ENCODE measurements around the gene ZNF598.
"Not testable (repeated sequence)": the region's sequence is repeated elsewhere in the genome, so short reads cannot be mapped to it uniquely, and the experiment has no call there.

ZNF598 gene

GRCh38 chr16:2040041-2040786 lies 30.6 kb upstream of the ZNF598 start:
- DNase-seq = no peak

GRCh38 chr16:2039274-2040031 lies 29.8 kb upstream of the ZNF598 start:
- DNase-seq = peak; percentile 24 to 88 (median 59)

DNA sequence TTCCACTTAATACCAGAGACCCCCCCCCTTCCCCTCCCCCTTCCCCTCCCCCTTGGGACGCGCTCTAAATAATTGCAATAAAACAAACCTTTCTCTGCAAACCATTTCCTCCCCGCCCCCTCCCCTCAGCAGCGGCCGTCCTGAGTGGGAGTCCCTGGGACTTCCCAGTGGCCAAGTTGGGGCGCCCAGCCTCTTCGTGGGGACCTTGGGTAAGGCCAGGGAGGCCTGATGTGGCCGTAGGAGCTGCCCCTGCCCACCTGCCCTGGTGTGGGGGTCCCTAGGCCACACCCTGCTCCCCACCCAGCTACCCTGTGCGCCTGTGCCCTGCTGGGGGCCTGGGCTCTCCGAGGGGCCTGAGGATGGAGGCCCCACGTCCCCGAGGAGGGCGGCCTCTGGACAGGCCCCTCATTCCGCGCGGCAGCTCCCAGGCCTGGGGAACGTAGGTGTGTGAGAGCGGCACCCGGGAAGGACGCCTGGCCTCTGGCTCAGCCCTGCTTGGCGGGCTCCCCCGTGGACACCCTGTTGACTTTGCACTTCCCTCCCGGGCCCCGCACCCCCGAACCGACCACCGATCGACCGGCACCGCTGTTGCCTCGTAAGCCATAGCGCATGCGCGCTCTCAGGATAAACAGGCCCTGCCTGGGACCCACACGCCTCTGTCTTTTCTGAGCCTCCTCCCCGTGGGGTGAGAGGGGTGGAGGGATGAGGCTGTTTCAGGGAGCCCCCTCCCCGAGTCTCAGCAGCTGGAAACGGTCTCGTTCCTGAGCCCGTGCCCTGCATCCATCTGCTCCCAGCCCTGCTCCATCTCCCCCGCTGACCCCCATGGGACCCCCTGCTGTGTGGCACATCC lies 29.0 kb upstream of the ZNF598 start:
- no peak for DNase-seq

DNA sequence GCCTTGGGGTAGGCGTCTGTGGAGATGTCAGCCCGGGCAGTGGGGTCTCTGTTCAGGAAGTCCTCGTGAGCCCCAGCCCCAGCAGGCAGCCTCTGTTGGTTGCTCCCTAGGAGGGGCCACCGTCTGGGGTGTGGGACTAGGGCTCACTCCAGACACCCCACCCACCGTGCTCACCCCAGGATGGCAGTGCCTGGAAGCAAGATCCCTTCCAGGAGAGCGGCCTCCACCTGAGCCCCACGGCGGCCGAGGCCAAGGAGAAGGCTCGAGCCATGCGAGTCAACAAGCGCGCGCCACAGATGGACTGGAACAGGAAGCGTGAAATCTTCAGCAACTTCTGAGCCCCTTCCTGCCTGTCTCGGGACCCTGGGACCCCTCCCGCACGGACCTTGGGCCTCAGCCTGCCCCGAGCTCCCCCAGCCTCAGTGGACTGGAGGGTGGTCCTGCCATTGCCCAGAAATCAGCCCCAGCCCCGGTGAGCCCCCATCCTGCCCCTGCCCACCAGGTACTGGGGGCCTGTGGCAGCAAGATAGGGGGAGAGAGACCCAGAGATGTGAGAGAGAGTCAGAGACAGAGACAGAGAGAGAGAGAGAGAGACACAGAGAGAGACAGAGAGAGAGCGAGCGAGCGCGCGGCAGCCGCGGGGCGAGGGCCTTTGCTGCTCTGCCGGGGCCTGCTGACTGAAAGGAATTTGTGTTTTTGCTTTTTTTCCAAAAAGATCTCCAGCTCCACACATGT lies 28.2 kb upstream of the ZNF598 start:
- DNase-seq = no peak

DNA sequence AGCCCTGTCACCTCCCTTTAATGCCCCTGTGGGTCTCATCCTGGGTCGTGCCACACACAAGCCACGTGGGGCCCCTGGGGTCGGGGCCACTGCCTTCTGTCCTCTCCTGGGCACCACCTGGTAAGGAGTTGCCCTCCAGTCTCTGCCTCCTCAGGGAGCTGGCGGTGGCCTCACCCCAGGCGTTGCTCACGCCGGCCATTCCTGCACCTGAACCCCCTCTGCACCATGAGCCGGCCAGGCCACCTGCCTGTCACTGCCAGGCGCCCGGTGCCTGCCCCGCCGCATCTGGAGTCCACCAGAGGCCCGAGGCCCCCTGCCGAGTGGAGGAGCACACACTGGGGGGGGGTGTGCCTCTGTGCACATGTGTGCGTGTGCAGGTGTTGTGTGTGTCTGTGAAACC lies 27.5 kb upstream of the ZNF598 start:
- no peak for DNase-seq

GRCh38 chr16:2036200-2036966 lies 26.8 kb upstream of the ZNF598 start:
- no peak for DNase-seq

DNA sequence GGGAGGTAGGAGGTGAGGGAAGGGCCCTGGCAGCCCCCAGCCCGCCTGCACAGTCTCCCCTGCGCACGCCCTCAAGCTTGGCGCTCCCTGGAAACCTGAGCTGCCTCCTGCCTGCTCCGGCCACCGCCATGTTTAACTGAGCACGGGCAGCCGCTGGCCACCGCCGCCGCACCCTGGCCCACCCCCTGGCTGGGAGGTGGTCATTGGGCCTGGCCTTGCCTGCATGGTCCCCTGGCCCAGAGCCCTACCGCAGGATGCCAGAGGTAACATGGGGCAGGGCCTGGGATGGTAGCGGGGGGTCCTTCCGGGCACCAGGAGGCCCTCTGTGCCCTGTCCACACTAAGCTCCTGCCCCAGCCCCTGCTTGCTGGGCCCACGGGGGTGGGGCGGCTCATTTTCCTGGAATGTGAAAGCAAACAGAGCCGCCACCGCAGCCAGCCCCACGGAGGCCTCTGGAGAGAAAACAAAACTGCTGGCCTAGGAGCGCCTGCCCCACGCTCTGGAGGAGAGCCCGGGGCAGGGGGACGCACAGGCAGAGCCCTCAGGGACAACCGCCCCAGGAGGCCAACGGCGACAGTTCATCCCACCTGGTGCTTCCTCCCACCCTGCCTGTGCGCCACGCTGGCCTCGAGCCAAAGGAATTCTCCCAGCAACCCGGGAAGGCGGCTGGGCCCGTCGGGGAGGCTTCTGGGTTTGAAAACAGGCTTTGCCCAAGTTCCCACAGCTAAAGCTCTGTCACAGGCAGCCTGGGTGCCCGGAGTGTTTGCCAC lies 26.0 kb upstream of the ZNF598 start:
- peak; percentile 70 to 83 (median 80) for DNase-seq

- DNase-seq = no peak
Measured at GRCh38 chr16:2034696-2035430, 25.2 kb upstream of the ZNF598 start.

DNA sequence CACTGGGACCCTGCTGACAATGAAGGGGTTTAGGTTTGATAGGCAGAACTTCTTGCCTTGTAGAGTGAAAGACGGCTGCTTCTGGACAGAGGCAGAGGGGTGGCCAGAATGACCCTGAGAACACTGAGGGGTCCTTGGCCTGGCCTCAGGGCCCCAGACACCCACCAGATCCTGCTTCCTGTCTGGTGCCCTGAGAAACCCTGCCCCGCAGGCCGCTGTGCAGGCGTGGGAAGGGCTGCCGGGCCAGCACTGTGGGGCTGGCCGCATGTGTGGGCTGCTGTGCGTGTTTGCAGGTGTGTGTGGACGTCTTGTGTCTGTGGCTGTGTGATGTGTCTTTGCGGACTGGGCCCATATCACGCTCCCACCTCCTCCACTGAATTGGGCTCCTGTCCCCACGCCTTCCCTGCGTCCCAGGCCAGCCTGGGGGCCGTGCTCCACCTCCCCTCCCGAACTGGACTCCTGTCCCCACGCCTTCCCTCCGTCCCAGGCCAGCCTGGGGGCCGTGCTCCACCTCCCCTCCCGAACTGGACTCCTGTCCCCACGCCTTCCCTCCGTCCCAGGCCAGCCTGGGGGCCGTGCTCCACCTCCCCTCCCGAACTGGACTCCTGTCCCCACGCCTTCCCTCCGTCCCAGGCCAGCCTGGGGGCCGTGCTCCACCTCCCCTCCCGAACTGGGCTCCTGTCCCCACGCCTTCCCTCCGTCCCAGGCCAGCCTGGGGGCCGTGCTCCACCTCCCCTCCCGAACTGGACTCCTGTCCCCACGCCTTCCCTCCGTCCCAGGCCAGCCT lies 24.5 kb upstream of the ZNF598 start:
- not testable (repeated sequence) for DNase-seq

DNA sequence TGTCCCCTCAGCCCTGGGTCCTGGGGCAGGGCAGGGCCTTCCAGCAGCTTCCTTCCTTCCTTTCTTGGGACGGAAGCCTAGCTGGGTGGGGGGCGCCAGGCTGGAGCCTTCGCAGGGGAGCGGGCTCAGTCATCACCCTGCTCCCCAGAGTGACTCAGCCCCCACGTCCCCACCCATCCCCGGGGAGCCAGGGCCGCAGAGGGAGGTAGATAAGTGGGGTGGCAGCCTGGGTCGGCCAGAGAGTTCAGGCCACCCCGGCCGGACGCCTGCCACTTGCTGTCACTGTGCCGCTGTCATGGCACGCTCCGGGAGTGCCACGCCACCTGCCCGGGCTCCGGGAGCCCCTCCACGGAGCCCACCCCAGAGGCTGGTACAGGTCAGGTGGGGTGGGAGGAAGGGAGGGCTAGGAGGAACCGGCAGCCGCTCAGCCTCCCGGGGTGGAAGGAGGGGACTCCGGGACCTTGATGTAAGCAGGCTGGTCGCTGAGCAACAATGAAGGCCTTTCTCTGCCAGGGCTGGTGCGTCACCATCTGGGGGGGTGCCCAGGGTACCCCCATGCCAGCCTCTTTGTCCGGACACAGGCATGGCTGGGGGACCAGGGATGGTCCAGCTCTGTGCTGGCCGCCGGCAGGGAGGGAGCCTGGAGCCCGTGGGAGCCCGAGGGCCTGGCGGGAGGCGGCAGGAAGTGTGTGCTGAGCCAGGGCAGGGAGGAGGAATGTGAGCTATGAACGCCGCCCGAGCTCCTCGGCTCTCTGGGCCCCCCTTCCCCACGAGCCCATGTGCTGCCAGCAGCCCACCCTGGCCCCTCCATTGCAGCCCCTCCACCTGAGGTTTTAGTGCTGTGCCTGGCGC lies 23.7 kb upstream of the ZNF598 start:
- DNase-seq = no peak

DNA sequence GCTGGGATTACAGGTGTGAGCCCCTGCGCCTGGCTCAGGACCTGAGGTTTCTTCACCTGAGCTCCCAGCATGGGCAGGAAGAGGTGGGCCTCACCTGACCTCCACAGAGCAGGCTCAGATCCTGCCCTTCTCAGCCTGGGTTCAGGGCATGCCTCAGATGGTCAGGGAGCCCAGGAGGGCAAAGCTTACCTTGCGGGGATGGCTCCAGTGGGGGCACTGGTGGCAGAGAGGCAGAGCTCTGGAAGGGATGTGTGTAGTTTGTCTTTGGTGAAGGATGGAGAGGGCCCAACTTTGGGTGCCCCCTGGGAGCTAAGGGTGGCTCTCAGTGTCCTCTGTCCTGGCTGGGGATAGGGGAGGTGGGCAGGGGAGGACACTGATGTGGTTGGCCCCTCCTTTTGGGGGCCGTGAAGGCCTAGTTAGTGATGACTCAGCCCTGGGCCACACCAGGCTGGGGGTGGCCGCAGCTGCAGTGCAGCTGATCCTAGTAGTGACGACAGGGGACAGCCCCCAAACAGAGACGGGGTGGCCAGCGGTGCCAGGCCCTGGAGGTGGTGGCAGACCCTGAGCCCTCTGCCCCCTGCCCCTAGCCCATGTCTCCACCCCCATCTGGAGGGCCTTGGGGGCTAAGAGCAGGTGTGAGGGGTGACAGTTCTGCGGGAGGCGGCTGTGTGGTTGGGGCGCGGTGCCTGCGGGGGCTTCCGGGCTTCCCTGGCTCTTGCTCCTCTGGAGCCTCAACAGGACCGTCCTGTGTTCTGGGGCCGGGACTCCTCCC lies 22.9 kb upstream of the ZNF598 start:
- no peak for DNase-seq

- no peak for DNase-seq
Measured at GRCh38 chr16:2031081-2031577, 21.5 kb upstream of the ZNF598 start.

DNA sequence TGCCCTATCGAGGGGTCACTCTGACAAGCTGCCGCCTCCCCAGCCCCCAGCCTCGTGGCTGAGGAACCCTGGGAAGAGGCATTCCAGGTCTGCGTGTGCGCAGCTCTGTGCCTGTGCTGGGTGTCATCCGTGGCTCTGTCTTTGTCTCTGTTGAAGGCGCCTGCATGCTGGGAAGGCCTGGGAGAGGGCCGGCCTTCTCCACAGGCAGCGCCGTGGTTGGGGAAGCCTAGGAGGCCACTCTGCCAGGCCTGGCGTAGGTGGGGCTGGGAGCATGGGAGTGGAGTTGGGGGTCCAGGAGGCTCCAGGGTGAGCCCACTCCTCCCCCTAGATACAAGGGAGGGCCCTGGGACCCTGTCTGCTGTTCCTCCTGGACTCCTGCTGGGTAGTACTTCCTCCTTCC lies 20.4 kb upstream of the ZNF598 start:
- no peak for DNase-seq

DNA sequence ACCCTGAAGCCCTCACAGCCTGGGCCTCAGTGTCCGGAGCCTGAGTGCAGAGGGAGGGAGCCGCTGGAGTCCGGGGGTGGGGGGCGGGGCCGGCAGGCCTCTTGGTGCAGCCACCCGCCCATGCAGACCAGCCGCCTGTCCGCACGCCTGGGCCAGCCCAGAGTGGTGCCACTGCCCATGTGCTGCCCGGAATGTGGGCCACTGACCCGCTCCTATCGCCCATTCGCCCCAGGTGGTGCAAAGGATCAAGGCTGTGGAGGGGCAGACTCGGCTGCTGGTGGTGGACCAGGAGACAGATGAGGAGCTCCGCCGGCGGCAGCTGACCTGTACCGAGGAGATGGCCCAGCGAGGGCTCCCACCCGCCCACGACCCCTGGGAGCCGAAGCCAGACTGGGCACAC lies 19.7 kb upstream of the ZNF598 start:
- no peak for DNase-seq

GRCh38 chr16:2028620-2029220 lies 19.1 kb upstream of the ZNF598 start:
- DNase-seq = peak; percentile 60 to 81 (median 72)

GRCh38 chr16:2028146-2028545 lies 18.5 kb upstream of the ZNF598 start:
- DNase-seq = no peak

Data from NCI-H1417 (cell line).